Tibial nerve (tissue), 4 donors: ENCODE data around the gene TPD52L2.

Experiments
- CTCF ChIP-seq, 5 experiments: fragments of 200-600 bp in 3 of 5; fragments of 450-650 bp in 2 of 5; sonication (generic) in 3 of 5; IDR thresholded peaks; one replicate each; pipeline ENCODE4 v1.5.1; 2016 to 2019; ENCODE audit warnings: antibody characterized with exemption in 5 of 5, mild to moderate bottlenecking in 3 of 5, moderate library complexity in 2 of 5
- EP300 ChIP-seq, 2 donors: sonication (generic); formaldehyde crosslinking; IDR thresholded peaks; one replicate each; pipeline ENCODE4 v1.6.1; 2017; ENCODE audit warnings: antibody characterized with exemption in 2 of 2, mild to moderate bottlenecking in 1 of 2
- POLR2A ChIP-seq, 2 donors: fragments of 450-650 bp; IDR thresholded peaks; one replicate each; pipeline ENCODE4 v1.6.1; 2017; ENCODE audit warnings: antibody characterized with exemption in 2 of 2, mild to moderate bottlenecking in 2 of 2, moderate library complexity in 2 of 2

GRCh38 chr20:63926298-63926697 lies 61.2 kb downstream of the TPD52L2 start:
- no peak for TF ChIP-seq CTCF (IDR thresholded peaks at IDR 0.05)
- TF ChIP-seq POLR2A (IDR thresholded peaks at IDR 0.05) = no peak
- no peak for TF ChIP-seq EP300 (IDR thresholded peaks at IDR 0.05)
